Measurements from ENCODE around the gene PFKFB4. TPM values are rescaled to one million over a fixed set of nuclear protein-coding genes. Genes with fewer than 3 reads are reported as not detected.
A peak's percentile ranks its signal among the peaks of the same experiment; 100 is the strongest.

Gene PFKFB4
- total RNA-seq, 2 donors from 2014 or later: 11.1 to 27.4 TPM

DNA sequence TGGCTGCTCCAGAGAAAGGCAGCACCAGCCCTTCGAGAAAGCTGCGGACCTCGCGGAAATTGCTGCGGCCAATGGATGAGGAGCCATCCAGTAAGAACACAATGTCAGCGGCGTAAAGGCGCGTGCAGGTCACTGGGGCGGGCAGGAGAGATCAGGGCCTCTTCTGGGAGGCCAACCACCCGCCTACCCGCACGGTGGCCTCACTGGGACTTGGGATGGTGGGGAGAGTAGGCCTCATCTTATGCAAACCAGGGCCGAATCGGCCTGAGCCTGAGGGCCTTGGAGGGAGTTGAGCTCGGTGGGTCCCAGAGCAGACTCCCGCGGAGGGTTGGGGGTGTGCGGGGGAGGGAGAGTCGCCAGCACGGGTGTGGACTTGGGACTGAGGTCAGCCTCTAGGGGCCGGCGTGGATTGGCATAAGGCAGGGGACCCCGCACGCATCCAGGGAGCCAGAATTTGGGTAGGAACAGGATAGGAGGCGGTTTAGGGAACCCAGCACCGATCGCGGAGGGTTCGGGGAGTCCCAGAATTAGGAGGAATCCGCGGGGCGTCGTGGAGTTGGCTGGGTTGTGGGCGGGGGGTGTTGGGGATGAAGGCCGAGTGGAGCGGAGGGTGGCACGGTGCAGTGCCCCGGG is 37.9 kb upstream of the PFKFB4 start:
- Mint-ChIP-seq H3K36me3 (no peaks in the 10 kb centered on the region), H3K4me1 (ENCODE audit: low read depth in 2 of 2) (peaks cover 0 to 4% of the 10 kb centered on the region in 2 donors), H3K27me3 (peaks cover 5 to 21% of the 10 kb centered on the region in 2 donors), H3K4me3 (no peak overlapping the region), H3K9me3 (no peaks in the 10 kb centered on the region), H3K27ac (no peak overlapping the region)
- DNase-seq (ENCODE audit: low spot score) (peak; percentile 54), ATAC-seq (no peak)

DNA sequence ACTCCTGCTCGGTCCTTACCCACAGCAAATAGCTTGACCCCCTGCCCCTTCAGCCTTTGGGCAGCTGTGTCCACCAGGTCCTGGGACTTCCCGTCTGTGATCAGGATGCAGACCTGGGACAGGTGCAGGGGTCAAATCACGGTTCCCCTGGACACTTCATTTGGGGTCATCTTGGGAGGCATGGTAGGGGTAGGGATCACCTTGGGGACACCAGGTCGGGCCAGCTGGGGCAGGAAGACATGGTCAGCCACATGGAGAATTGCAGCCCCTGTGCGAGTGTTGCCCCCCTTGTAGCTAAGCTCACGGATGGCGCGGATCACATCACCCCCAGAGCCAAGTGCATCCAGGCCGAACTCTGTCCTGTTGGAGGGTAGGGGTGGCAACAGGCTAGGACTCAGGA is 36.7 kb upstream of the PFKFB4 start:
- H3K4me3 Mint-ChIP-seq: no peak overlapping the region
- H3K9me3 Mint-ChIP-seq: no peaks in the 10 kb centered on the region
- DNase-seq (ENCODE audit: low spot score) (no peak), ATAC-seq (no peak)
- H3K27me3 Mint-ChIP-seq: peaks cover 13 to 28% of the 10 kb centered on the region in 2 donors
- peaks cover 0 to 4% of the 10 kb centered on the region in 2 donors for H3K4me1 Mint-ChIP-seq (ENCODE audit: low read depth in 2 of 2)
- no peaks in the 10 kb centered on the region for H3K36me3 Mint-ChIP-seq
- no peak overlapping the region for H3K27ac Mint-ChIP-seq

DNA sequence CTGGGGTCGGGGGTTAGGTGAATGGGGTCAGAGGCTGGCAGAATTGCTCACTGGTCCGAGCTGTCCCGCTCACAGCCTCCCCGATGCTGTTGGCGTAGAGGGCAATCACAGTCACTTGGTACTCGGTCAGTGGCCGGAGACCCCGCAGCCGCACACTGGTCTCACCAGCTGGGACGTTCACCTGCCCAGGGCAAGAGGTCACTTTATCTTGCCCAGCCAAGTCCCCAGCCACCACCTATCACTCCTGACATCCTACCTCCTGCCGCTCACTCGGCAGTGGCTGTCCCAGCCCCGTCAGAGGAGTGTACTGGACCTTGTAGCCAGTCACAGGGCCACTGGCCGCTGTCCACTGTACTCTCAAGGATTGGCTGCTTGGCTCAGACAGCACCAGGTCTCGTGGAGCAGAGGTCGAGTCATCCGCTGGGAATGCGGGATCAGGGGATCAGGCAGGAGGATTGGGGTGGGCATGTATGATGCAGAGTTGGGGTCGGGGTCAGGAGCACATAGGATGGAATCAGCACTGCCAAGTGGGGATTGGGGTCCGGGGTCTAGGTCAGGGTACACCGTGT is 36.0 kb upstream of the PFKFB4 start:
- Mint-ChIP-seq H3K27ac (no peak overlapping the region), H3K4me1 (ENCODE audit: low read depth in 2 of 2) (peaks cover 0 to 4% of the 10 kb centered on the region in 2 donors), H3K36me3 (no peaks in the 10 kb centered on the region), H3K9me3 (no peaks in the 10 kb centered on the region), H3K4me3 (no peak overlapping the region), H3K27me3 (peaks cover 13 to 32% of the 10 kb centered on the region in 2 donors)
- DNase-seq (ENCODE audit: low spot score): no peak
- ATAC-seq: no peak

DNA sequence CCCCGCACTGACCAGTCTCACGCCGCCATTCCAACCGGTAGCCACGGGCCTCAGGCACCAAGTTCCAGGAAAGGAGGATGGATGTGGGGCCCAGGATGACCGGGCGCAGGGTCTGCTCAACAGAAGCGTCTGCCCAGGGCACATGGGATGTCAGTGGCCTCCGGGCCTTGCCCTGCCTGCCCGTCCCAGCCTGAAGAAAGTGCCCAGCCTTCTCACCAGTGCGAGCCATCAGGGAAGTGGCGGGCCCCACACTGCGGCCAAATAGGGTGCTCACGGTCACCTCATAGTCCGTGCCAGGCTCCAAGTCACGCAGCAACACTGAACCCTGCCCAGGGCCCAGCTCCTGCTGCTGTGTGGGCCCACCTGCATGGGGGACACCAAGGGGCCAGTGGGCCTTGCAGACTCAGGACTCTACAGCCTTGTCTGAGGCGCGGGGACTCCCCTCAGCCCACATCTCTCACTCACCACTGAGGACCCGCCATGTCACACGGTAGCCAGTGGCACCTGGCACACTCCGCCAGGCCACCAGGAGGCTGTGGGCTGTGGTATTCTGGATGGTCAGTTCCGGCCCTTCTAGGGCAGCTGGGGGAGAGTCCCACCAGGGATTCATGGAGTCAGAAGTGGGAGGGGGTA is 35.4 kb upstream of the PFKFB4 start:
- no peak overlapping the region for H3K27ac Mint-ChIP-seq
- DNase-seq (ENCODE audit: low spot score): no peak

DNA sequence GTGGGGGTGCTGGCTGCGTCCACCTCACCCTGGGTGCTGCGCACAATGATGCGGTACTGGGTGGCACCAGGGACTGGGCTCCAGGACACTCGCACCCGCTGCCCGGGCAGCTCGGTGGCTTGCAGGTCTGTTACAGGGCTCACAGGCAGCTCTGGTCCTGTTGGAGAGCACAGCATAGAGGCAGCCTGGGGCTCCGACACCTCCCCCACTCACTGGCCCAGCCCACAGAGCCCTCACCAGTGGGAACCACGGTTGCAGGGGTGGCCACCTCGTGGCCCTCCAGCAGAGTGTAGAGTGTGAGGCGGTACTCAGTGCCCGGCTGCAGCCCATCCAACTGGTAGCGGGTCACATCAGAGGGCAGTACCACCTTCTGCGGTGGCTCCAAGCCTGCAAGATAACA is 34.8 kb upstream of the PFKFB4 start:
- no peak overlapping the region for H3K4me3 Mint-ChIP-seq
- H3K4me1 Mint-ChIP-seq (ENCODE audit: low read depth in 2 of 2): peaks cover 0 to 4% of the 10 kb centered on the region in 2 donors
- no peak for DNase-seq (ENCODE audit: low spot score)
- ATAC-seq: no peak
- H3K27ac Mint-ChIP-seq: no peak overlapping the region
- H3K9me3 Mint-ChIP-seq: no peaks in the 10 kb centered on the region
- peaks cover 13 to 33% of the 10 kb centered on the region in 2 donors for H3K27me3 Mint-ChIP-seq
- H3K36me3 Mint-ChIP-seq: no peaks in the 10 kb centered on the region

More for the DNA sequence above, 35.4 kb upstream of the PFKFB4 start:
- no peaks in the 10 kb centered on the region for H3K9me3 Mint-ChIP-seq
- peaks cover 0 to 4% of the 10 kb centered on the region in 2 donors for H3K4me1 Mint-ChIP-seq (ENCODE audit: low read depth in 2 of 2)
- H3K4me3 Mint-ChIP-seq: no peak overlapping the region
- H3K27me3 Mint-ChIP-seq: peaks cover 13 to 32% of the 10 kb centered on the region in 2 donors
- H3K36me3 Mint-ChIP-seq: no peaks in the 10 kb centered on the region
- ATAC-seq: no peak

DNA sequence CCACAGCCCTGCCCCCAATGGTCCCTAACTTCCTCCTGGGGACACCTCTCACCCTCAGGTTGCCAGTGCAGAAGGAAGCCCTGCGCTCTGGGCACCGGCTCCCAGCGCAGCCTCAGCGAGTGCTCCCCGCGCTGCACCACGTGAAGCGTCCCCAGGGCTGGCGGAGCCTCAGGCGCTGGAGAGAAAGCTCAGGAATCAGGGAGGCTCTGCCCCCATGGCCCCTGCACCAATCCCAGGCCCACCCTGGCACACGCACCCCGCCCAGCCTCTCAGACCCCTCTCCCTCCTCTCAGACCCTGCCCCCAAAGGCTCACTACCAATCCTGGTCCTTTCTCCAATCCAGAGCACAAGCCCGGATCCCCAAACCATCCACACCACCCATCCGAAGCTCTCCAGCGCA is 31.6 kb upstream of the PFKFB4 start:
- ATAC-seq: no peak
- peaks cover 13 to 28% of the 10 kb centered on the region in 2 donors for H3K27me3 Mint-ChIP-seq
- H3K4me3 Mint-ChIP-seq: no peak overlapping the region

DNA sequence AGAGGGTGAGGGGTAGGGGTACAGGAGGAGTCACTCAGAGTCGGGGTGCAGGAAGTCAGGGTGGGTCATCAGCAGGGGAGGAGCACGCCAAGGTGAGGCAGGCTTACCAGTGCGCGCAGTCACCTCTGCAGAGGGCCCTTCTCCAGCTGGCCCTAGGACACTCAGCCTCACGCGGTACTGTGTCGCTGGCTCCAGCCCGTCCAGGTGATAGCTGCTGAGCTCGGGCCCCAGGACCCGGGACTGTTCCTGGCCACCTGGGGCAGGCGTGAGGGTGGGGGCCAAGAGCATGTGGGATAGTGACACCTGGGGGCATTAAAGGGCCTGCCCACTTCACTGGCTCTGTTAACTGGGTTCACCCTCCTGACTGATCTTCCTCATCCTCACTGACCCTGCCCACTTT is 31.1 kb upstream of the PFKFB4 start:
- H3K4me3 Mint-ChIP-seq: no peak overlapping the region
- H3K9me3 Mint-ChIP-seq: no peaks in the 10 kb centered on the region
- H3K4me1 Mint-ChIP-seq (ENCODE audit: low read depth in 2 of 2): no peaks in the 10 kb centered on the region

More for the DNA sequence above, 31.6 kb upstream of the PFKFB4 start:
- DNase-seq (ENCODE audit: low spot score): no peak
- Mint-ChIP-seq H3K36me3 (no peaks in the 10 kb centered on the region), H3K4me1 (ENCODE audit: low read depth in 2 of 2) (no peaks in the 10 kb centered on the region), H3K9me3 (no peaks in the 10 kb centered on the region), H3K27ac (no peak overlapping the region)

DNA sequence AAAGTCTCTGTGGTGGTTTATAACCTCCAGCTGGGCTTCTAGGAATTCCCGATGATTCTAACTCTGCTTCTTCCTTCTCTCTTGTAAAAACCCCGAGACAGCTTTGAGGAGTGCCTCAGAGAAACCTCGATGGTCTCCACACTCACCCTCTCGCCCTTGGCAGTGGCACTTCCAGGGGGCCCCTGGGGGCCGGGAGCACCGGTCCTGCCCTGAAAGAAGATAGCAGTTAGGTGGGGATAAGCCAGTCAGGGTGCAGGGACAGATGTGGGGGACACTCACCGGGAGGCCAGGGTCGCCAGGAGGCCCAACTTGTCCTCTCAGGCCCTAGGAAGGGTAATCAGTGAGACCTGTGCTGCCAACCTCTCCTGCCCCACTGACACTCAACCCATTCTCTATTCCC is 28.8 kb upstream of the PFKFB4 start:
- H3K36me3 Mint-ChIP-seq: no peaks in the 10 kb centered on the region
- no peak for DNase-seq (ENCODE audit: low spot score)
- no peaks in the 10 kb centered on the region for H3K9me3 Mint-ChIP-seq
- no peak overlapping the region for H3K4me3 Mint-ChIP-seq
- H3K27ac Mint-ChIP-seq: no peak overlapping the region
- no peak for ATAC-seq
- no peaks in the 10 kb centered on the region for H3K4me1 Mint-ChIP-seq (ENCODE audit: low read depth in 2 of 2)
- H3K27me3 Mint-ChIP-seq: peaks cover 13 to 17% of the 10 kb centered on the region in 2 donors

More for the DNA sequence above, 31.1 kb upstream of the PFKFB4 start:
- H3K27ac Mint-ChIP-seq: no peak overlapping the region
- DNase-seq (ENCODE audit: low spot score) (no peak), ATAC-seq (no peak)
- no peaks in the 10 kb centered on the region for H3K36me3 Mint-ChIP-seq
- peaks cover 13 to 25% of the 10 kb centered on the region in 2 donors for H3K27me3 Mint-ChIP-seq

DNA sequence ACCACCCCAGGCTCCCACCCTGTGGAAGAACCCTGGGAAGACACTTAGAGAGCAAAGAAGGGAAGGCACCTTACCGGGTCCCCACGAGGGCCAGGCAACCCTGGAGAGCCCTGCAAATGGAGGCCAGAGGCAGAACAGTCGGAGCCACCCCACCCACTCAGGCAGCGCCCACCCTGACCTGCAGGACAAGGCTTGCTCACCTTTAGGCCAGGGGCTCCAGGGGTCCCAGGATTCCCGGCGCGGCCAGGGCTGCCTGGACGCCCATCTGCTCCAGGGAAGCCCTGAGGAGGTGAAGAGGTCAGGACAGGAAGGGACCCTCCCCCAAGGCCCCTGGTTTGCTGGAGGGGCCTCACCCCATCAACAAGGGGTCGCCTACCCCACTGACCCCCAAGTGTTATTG is 28.2 kb upstream of the PFKFB4 start:
- no peaks in the 10 kb centered on the region for H3K36me3 Mint-ChIP-seq
- H3K9me3 Mint-ChIP-seq: no peaks in the 10 kb centered on the region
- H3K4me1 Mint-ChIP-seq (ENCODE audit: low read depth in 2 of 2): no peaks in the 10 kb centered on the region
- peaks cover 11 to 15% of the 10 kb centered on the region in 2 donors for H3K27me3 Mint-ChIP-seq
- DNase-seq (ENCODE audit: low spot score) (no peak), ATAC-seq (no peak)
- H3K4me3 Mint-ChIP-seq: no peak overlapping the region
- no peak overlapping the region for H3K27ac Mint-ChIP-seq

DNA sequence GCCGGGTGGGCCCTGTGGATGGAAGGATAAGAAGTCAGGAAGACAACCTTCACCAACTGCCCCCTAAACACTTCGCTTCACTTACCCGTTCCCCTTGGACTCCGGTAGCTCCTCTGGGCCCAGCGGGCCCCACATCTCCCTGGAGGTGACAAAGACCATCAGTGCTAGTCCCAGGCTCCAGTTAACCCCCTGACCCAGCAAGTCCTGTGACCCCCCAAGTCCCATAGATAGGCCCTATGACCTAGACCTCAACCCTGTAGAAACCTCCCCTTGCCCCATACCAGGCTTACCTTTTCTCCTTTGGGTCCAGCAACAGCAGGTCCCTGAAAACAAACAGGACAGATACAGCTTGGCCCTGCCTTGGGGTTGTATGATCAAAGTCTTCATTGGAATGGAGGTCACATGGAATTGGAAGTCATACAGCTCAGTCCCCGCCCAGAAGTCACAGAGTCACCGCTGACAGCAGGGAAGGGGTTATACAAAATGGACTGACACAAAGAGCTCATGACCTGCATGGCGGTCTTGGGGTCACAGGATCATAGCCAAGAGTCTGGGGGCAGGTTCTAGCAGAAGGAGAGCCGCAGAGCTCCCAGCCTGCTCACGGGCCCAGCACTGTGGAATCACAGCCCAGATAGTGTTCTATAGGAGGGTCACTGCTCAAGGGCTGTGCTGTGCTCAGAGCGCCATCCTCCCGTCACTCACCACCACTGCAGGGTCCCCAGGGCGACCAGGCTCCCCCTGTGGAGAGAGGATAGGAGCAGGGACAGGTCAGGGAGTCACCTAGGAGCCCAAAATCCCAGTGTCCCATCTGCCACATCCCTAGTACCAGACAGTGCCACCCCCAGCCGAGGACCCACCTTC is 25.2 kb upstream of the PFKFB4 start:
- Mint-ChIP-seq H3K4me1 (ENCODE audit: low read depth in 2 of 2) (no peaks in the 10 kb centered on the region), H3K27ac (no peak overlapping the region), H3K4me3 (no peak overlapping the region), H3K36me3 (no peaks in the 10 kb centered on the region), H3K27me3 (no peaks in the 10 kb centered on the region), H3K9me3 (no peaks in the 10 kb centered on the region)
- ATAC-seq: no peak
- no peak for DNase-seq (ENCODE audit: low spot score)

DNA sequence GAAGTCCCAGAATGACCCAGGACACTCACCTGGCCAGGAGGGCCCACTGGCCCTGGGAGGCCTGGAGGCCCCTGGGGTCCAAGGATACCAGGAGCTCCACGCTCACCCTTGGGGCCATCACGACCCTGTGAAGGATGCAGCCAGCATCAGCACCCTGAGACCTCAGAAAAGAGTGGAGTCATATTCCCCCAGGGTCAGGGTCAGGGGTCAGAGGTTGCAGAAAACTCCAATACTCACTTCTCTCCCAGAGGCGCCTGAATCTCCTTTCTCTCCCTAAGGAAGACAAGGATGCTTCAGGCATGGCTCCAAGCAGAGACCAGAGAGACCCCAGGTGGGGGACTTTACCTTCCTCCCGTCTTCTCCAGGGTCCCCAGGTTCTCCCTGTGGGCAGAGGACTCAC is 20.0 kb upstream of the PFKFB4 start:
- Mint-ChIP-seq H3K36me3 (no peaks in the 10 kb centered on the region), H3K9me3 (no peaks in the 10 kb centered on the region), H3K4me3 (no peak overlapping the region), H3K4me1 (ENCODE audit: low read depth in 2 of 2) (no peaks in the 10 kb centered on the region), H3K27ac (no peak overlapping the region), H3K27me3 (no peaks in the 10 kb centered on the region)
- ATAC-seq (no peak), DNase-seq (ENCODE audit: low spot score) (no peak)

DNA sequence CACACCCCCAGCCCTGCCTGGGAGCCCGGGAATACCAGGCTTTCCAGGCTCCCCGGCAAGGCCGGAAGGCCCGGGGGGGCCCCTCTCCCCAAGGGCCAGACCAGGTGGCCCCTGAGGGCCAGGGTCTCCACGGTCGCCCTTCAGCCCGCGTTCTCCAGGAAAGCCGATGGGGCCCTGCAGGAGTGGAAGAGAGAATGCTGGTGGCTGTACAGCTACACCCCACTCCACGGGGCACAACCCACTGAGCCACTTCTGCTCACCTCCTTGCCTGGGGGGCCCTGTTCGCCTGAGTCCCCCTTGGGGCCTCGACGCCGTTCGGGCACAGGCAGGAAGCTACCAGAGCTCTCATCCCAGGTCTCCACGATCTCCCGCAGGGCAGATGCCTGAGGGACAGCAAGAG is 18.8 kb upstream of the PFKFB4 start:
- H3K27me3 Mint-ChIP-seq: no peaks in the 10 kb centered on the region

DNA sequence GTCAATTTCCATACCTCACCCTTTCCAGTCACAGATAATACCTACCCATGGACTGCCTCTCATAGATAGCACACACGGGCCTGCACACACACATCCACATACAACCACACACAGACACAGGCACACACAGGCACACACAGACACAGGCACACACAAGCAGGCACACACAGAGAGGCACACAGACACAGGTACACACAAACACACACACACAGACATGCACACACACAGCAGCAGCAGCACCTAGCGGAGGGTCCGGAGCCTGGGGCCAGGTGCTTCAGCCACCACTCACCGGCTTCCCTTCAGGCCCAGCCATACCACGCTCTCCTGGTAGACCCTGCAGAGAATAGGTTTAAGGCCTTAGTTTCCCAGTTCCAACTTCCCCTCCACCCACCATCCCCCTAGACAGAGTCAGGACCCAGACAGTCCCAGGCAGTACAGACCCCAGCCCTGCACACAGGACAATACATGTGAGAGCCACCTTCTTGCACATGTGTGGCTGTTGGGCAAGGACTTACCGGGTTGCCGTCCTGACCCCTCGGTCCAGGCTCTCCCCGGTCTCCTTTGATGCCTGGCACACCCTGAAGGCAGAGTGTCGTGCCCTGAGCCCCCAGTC is 17.5 kb upstream of the PFKFB4 start:
- H3K27ac Mint-ChIP-seq: no peak overlapping the region
- no peaks in the 10 kb centered on the region for H3K4me1 Mint-ChIP-seq (ENCODE audit: low read depth in 2 of 2)
- H3K9me3 Mint-ChIP-seq: no peaks in the 10 kb centered on the region
- H3K36me3 Mint-ChIP-seq: no peaks in the 10 kb centered on the region
- H3K27me3 Mint-ChIP-seq: no peaks in the 10 kb centered on the region
- ATAC-seq: no peak
- H3K4me3 Mint-ChIP-seq: no peak overlapping the region
- DNase-seq (ENCODE audit: low spot score): no peak

More for the DNA sequence above, 18.8 kb upstream of the PFKFB4 start:
- no peaks in the 10 kb centered on the region for H3K4me1 Mint-ChIP-seq (ENCODE audit: low read depth in 2 of 2)
- DNase-seq (ENCODE audit: low spot score): no peak
- no peak overlapping the region for H3K27ac Mint-ChIP-seq
- H3K36me3 Mint-ChIP-seq: no peaks in the 10 kb centered on the region
- no peak for ATAC-seq
- H3K4me3 Mint-ChIP-seq: no peak overlapping the region
- no peaks in the 10 kb centered on the region for H3K9me3 Mint-ChIP-seq
